GM13976 (cell line): ENCODE results near the gene SEPTIN5.

Experiments used
- DNase-seq: peaks from one replicate; pipeline ENCODE4 v3.0.0; 2012; ENCODE audit warnings: low spot score
- in situ Hi-C: fragments of 300-500 bp; cut with MboI; formaldehyde crosslinking; loops from one replicate; pipeline ENCODE4 v1.12.0; 2022; ENCODE audit warnings: low sequenced_read_pairs, mixed read lengths, inconsistent platforms; ENCODE audit not compliant: unreplicated experiment
- TF ChIP-seq, protein P1 (sequence below): IDR thresholded peaks from 2 replicates; pipeline ENCODE4 v1.5.1; 2012; ENCODE audit warnings: borderline replicate concordance, mild to moderate bottlenecking; ENCODE audit not compliant: insufficient read depth; ENCODE audit errors: extremely low read depth, missing control alignments, control extremely low read depth

Gene SEPTIN5

DNA sequence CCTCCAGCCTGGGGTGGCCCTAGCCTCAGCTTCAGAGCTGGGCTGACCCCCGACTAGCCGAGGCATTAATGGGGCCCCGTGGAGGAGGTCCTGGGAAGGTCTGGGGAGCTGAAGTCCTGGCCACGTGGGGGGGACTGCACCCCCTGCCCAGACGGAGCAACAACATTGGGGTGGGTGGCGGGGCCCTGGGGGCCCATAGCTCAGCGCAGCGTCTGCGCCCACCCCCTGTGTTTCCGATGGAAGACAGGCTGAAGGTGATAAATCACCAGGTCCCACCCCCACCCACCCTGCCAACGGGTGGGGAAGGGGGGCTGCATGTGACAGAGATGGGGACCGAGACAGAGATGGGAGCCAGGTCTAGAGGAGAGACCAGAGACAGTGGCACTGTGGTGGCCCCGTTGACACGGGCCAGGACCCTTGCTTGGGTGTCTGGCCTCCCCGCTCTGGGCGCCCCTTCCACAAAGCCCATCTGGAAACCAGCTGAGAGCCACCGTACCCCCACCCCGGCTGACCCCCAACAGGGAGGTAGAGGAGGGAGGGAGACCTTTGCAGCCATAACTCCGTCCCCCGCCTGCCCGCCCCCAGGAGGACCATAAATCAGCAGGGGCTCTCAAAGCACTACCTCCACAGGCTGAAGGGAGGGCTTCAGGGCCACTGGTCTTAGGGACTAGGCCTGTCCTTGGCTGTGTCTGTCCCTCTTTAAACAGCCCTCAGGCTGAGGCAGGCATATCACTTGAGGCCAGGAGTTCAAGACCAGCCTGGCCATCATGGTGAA lies 17.2 kb downstream of the SEPTIN5 start:
- no peak for DNase-seq
- in situ Hi-C loops: no loop called here
- TF ChIP-seq, protein P1, sequence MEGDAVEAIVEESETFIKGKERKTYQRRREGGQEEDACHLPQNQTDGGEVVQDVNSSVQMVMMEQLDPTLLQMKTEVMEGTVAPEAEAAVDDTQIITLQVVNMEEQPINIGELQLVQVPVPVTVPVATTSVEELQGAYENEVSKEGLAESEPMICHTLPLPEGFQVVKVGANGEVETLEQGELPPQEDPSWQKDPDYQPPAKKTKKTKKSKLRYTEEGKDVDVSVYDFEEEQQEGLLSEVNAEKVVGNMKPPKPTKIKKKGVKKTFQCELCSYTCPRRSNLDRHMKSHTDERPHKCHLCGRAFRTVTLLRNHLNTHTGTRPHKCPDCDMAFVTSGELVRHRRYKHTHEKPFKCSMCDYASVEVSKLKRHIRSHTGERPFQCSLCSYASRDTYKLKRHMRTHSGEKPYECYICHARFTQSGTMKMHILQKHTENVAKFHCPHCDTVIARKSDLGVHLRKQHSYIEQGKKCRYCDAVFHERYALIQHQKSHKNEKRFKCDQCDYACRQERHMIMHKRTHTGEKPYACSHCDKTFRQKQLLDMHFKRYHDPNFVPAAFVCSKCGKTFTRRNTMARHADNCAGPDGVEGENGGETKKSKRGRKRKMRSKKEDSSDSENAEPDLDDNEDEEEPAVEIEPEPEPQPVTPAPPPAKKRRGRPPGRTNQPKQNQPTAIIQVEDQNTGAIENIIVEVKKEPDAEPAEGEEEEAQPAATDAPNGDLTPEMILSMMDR: no peak

DNA sequence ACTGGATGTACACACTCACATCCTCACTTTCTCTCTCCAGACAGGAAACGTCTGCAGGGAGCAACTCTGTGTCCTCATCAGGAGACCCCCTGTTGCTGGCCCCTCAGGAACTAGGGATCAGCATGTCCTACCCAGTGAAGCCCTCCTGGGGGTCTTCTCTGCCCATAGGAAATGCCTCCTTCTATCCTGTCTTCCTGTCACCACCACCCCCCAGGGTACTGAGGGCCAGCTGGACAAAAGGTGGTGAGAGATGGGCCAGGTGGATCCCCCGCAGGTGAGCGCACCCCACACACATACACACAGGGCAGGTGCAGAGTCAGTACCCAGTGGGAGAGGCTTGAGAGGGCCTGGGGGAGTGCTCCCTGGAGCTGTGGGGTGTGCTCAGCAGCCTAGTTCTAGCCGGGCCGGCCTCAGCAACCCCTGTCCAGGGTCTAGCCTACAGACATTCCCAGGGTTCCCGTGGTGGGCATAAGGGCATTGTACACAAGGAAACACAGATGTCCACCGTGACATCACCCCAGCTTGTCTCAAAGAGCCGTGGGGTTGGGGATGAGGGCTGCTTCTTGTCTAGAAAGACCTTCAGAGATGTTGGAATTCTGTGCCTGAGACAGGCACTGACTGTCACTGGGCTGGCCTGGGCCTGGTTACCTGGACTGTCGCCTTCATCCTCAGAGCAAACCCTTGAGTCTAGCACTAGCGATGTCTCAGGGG lies 18.3 kb downstream of the SEPTIN5 start:
- no peak for DNase-seq
- in situ Hi-C loops: no loop called here
- TF ChIP-seq, protein P1: no peak

DNA sequence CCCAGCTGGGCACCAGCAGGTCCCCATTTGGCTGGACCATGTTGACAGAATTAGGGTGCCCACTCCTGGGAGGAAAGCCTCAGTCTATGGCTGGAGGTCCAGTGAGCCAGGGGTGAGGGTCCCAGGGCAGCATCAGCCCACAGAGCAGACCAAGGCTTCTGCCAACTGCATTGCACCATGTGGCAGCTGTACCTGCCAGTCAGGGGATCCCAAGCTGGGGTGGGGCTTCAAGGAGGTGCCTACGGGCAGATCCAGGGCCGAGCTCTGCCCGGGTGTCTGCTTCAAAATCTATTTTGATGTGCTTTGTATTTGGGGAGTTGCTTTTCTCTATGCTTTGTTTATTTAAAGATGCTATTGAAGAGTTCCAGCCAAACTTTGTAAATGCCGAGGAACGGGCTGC lies 19.5 kb downstream of the SEPTIN5 start:
- in situ Hi-C loops: no loop called here
- TF ChIP-seq, protein P1: no peak
- DNase-seq: no peak

DNA sequence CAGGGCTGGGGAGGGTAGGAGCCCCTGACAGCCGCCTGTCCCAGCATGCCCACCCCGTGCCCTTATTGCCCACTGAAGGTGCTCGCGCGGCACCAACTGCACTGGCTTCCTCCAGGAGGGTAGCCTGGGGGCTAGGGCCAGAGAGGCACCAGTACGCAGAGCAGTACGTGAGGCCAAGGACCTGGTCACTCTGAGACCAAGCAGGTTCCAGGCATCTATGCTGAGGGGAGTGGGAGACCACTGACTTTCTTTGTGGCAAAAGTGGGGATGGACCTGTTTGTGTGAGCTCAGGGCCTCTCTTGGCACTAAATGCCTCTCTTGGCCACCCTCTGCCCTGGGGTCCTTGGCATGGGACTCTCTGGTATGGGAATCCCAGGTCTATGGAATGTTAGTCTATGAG lies 19.9 kb downstream of the SEPTIN5 start:
- no peak for DNase-seq
- TF ChIP-seq, protein P1: no peak
- in situ Hi-C loops: no loop called here

DNA sequence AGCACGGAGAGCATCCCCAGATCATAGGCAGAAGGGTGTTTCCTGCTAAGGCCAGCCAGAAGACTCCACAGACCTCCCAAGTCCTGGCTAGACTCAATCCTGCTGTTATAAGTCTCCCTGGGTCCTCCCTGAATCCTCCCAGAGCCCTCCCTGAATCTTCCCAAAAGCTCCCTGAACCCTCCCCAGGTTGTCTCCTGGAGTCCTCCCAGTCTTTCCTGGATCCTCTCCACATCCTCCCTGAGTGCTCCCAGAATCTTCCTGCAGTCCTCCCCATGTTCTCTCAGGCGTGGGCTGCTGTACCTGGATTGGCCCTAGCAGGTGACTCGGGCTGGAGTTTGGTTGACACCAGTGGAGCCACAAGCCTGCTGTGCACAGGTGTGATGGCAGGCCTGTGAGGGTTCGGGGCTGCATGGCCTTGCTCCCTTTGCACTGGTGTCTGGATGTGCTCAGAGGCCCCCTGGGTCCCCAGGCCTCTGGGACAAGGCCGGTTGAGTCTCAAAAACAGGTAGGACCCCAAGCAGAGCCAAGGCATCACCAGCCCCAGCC lies 20.6 kb downstream of the SEPTIN5 start:
- no peak for DNase-seq
- TF ChIP-seq, protein P1: no peak
- in situ Hi-C loops: no loop called here

DNA sequence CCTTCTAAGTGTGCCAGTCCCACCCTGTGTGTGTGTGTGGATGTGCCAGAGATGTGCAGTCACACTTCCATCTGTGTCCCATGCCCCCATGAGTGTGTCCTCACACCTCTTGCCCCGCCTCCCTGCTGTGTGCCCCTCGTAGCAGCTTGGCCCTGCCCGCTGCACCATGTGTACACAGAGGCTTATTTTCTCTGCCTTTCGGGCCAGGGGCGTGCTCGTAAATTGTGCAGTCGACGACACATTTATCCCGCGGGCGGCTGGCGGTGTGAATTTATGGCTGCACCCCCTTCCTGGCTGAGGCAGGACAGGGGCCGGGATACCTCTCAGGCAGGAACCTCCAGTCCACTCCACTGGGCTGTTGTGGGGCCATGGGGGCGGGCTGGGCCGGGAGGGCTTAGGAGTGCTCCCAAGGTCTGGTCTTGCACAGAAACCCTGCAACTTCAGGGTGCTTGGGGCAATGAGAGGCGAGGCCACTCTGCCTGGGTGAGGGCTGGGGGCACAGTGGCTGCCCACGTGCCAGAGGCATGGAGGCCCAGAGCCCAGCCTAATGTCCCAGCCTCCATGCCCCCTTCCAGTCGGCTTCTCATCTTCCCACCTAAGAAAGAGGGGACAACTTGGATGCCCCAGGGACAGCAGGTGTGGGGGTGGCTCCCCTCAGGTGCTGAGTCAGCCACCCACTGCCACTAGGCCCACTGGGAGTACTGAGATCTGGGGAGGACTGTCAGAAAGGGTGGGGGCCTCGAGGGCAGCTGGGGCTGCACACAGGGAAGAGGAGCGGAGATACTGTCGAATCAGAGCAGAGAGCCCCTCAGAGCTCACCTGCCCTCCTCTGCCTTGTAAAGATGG lies 21.6 kb downstream of the SEPTIN5 start:
- TF ChIP-seq, protein P1: no peak

More for the DNA sequence above, 21.6 kb downstream of the SEPTIN5 start:
- no peak for DNase-seq
- in situ Hi-C loops: no loop called here
